Endothelial cell of umbilical vein (primary cell): Measurements from ENCODE around the gene RABGAP1. TPM values are rescaled to one million over a fixed set of nuclear protein-coding genes. Genes with fewer than 3 reads are reported as not detected.

Experiments used
- BruUV-seq: library from RNA; stranded (reverse); fragments of 400-500 nt; replicated peaks from 2 replicates; lab custom pipeline; 2021; lab: Mats Ljungman, UMichigan
- CTCF ChIA-PET: fragments of 300-600, 350-600 bp; sonication (Branson Sonifier 250); formaldehyde crosslinking; loops from one replicate; lab custom pipeline; 2021; ENCODE audit warnings: antibody characterized with exemption, inconsistent platforms; lab: Charles Lee
- POLR2A ChIA-PET: fragments of 300-600, 350-600 bp; sonication (Branson Sonifier 250); formaldehyde crosslinking; loops from one replicate; lab custom pipeline; 2021; ENCODE audit warnings: antibody characterized with exemption, inconsistent platforms; lab: Charles Lee
- DNase-seq: peaks from one replicate; pipeline ENCODE4 v3.0.0-alpha.2; 2011; ENCODE audit warnings: low read depth, low spot score
- FAIRE-seq: peaks from 2 replicates; lab custom pipeline; 2011; peaks lifted over from hg19 to GRCh38; lab: Jason Lieb, UNC
- H2AFZ ChIP-seq: 2 replicates; pipeline ENCODE4 v1.6.0; 2012; ENCODE audit warnings: low read depth, low read length, control low read depth, inconsistent platforms
- H3K27ac ChIP-seq: 2 replicates; pipeline ENCODE4 v1.5.1; 2011; ENCODE audit warnings: low read depth, mild to moderate bottlenecking, control low read depth, low read length, moderate library complexity; ENCODE audit not compliant: insufficient read depth
- H3K27me3 ChIP-seq, 2 experiments: 2 replicates each; pipeline versions ENCODE4 v1.6.0 to v1.6.1; 2011; ENCODE audit warnings: low read length in 2 of 2, mixed read lengths in 1 of 2; ENCODE audit not compliant: control insufficient read depth in 2 of 2, insufficient read depth in 2 of 2
- H3K36me3 ChIP-seq, 2 experiments: 2 replicates in 1 of 2; 3 replicates in 1 of 2; pipeline ENCODE4 v1.5.1; 2011; ENCODE audit warnings: low read length in 2 of 2, mild to moderate bottlenecking in 1 of 2, moderate library complexity in 1 of 2; ENCODE audit not compliant: control insufficient read depth in 2 of 2, insufficient read depth in 2 of 2; ENCODE audit errors: extremely low read depth in 1 of 2
- H3K4me1 ChIP-seq: 3 replicates; pipeline ENCODE4 v1.5.1; 2011; ENCODE audit warnings: mild to moderate bottlenecking, low read length; ENCODE audit not compliant: control insufficient read depth, insufficient read depth; ENCODE audit errors: extremely low read depth
- H3K4me2 ChIP-seq: 2 replicates; pipeline ENCODE4 v1.6.1; 2011; ENCODE audit warnings: low read length, control low read depth, mixed read lengths; ENCODE audit not compliant: insufficient read depth
- H3K4me3 ChIP-seq, 3 experiments: fragments of 200-600 bp in 1 of 3; sonication (generic), shearing (Covaris generic) in 1 of 3; replicated peaks in 1 of 3; 2 replicates each; pipeline ENCODE4 v1.5.1; 2011 to 2016; ENCODE audit warnings: control low read depth in 3 of 3, low read length in 3 of 3, mild to moderate bottlenecking in 2 of 3, inconsistent platforms in 1 of 3, low read depth in 1 of 3, moderate library complexity in 1 of 3; ENCODE audit not compliant: insufficient read depth in 1 of 3
- H3K79me2 ChIP-seq: 2 replicates; pipeline ENCODE4 v1.6.0; 2012; ENCODE audit warnings: low read length, inconsistent platforms; ENCODE audit not compliant: control insufficient read depth, insufficient read depth
- H3K9ac ChIP-seq: replicated peaks from 2 replicates; pipeline ENCODE3; 2011; ENCODE audit warnings: low read length, control low read depth; ENCODE audit not compliant: insufficient read depth; ENCODE audit errors: extremely low read depth
- H3K9me1 ChIP-seq: replicated peaks from 3 replicates; pipeline ENCODE4 v1.6.0; 2011; ENCODE audit warnings: mild to moderate bottlenecking, low read length; ENCODE audit not compliant: control insufficient read depth, insufficient read depth; ENCODE audit errors: extremely low read depth
- H3K9me3 ChIP-seq: replicated peaks from 2 replicates; pipeline ENCODE4 v1.5.1; 2012; ENCODE audit warnings: low read length, inconsistent platforms; ENCODE audit not compliant: control insufficient read depth, insufficient read depth
- H4K20me1 ChIP-seq: replicated peaks from 2 replicates; pipeline ENCODE3; 2011; ENCODE audit warnings: mild to moderate bottlenecking, low read length; ENCODE audit not compliant: control insufficient read depth, insufficient read depth; ENCODE audit errors: extremely low read depth
- CTCF ChIP-seq, 2 donors: IDR thresholded peaks; 1 replicate in 1 of 2; 2 replicates in 1 of 2; pipeline ENCODE4 v1.5.1; 2011; ENCODE audit warnings: low read length in 2 of 2, mild to moderate bottlenecking in 2 of 2, moderate library complexity in 2 of 2, control low read depth in 1 of 2, inconsistent platforms in 1 of 2, low read depth in 1 of 2; ENCODE audit not compliant: insufficient read depth in 1 of 2; ENCODE audit errors: extremely low read depth in 1 of 2
- EZH2 ChIP-seq: IDR thresholded peaks from 2 replicates; pipeline ENCODE4 v1.6.1; 2012; ENCODE audit warnings: borderline replicate concordance, low read depth, mild to moderate bottlenecking, moderate library complexity, low read length, inconsistent platforms; ENCODE audit not compliant: severe bottlenecking
- FOS ChIP-seq: IDR thresholded peaks from 2 replicates; pipeline ENCODE4 v1.6.1; 2011; ENCODE audit warnings: mild to moderate bottlenecking, low read length, moderate library complexity, borderline replicate concordance; ENCODE audit not compliant: insufficient read depth
- GATA2 ChIP-seq: IDR thresholded peaks from 2 replicates; pipeline ENCODE4 v1.7.0; 2011; ENCODE audit warnings: low read depth, mild to moderate bottlenecking, moderate library complexity, mixed read lengths, low read length; ENCODE audit not compliant: insufficient read length, insufficient read depth
- JUN ChIP-seq: IDR thresholded peaks from 2 replicates; pipeline ENCODE4 v1.6.1; 2011; ENCODE audit warnings: borderline replicate concordance, low read depth; ENCODE audit not compliant: insufficient read length, insufficient read depth
- MAX ChIP-seq: IDR thresholded peaks from 2 replicates; pipeline ENCODE4 v1.6.1; 2011; ENCODE audit not compliant: insufficient read depth, insufficient read length
- POLR2AphosphoS5 ChIP-seq: IDR thresholded peaks from 2 replicates; pipeline ENCODE4 v1.6.1; 2012; ENCODE audit warnings: low read depth, mild to moderate bottlenecking, control low read depth, low read length, moderate library complexity; ENCODE audit not compliant: insufficient read depth
- dilution Hi-C: fragments of 300-500 bp; cut with MboI; formaldehyde crosslinking; loops from one replicate; pipeline ENCODE4 v1.15.0; 2019; ENCODE audit warnings: low sequenced_read_pairs; ENCODE audit not compliant: extremely low pct_ligation_motif_present
- intact Hi-C: fragments of 100-400 bp; cut with micrococcal nuclease; formaldehyde crosslinking; loops from one replicate; pipeline ENCODE4 v1.10.0; 2022
- polyA plus RNA-seq, 4 experiments: library from polyadenylated mRNA; depleted of rRNA in 3 of 4; stranded (reverse) in 3 of 4; unstranded in 1 of 4; fragments of >200 nt; gene quantifications; 2 replicates each; pipeline versions ENCODE4 v1.2.1 to v1.2.3, GENCODE V29; 2011 to 2012; ENCODE audit warnings: missing spikeins in 1 of 4
- total RNA-seq: library from RNA; stranded (reverse); gene quantifications from 2 replicates; pipeline ENCODE4 v1.2.3, GENCODE V29; 2021

The RABGAP1 gene
- total and polyA plus RNA-seq, 2 donors (not counting 3 experiments of a cell fraction or from before 2014, with no cell fraction given) = 19.0 to 53.6 TPM

GRCh38 chr9:123131993-123132392 is 191.2 kb downstream of the RABGAP1 start:
- Histone ChIP-seq H3K27ac (no peak overlapping the region), H3K36me3 (peaks cover 0 to 2% of the 10 kb centered on the region in 2 experiments), H3K4me3 (no peak overlapping the region), H3K4me1 (no peaks in the 10 kb centered on the region), H3K27me3 (no peaks in the 10 kb centered on the region), H3K9ac (no peak overlapping the region), H3K9me1 (no peaks in the 10 kb centered on the region), H2AFZ (no peak overlapping the region), H4K20me1 (no peaks in the 10 kb centered on the region), H3K4me2 (no peak overlapping the region), H3K79me2 (no peaks in the 10 kb centered on the region), H3K9me3 (no peaks in the 10 kb centered on the region)
- dilution Hi-C loops (no loop called here), intact Hi-C loops (no loop called here)
- no peak for DNase-seq
- CTCF ChIA-PET = interaction anchor here (0.7 to 1.3 kb wide), 4 partner anchors 14 to 908 kb away, joined by 3 to 4 read pairs (median 3); no protein-coding TSS in a partner anchor
- POLR2A ChIA-PET = no interaction called here
- FAIRE-seq = no peak
- BruUV-seq = no TSS peak
- no peak for TF ChIP-seq CTCF (IDR thresholded peaks at IDR 0.05; ENCODE audit: extremely low read depth in 1 of 2, insufficient read depth in 1 of 2, low read depth in 1 of 2, low read length in 2 of 2)
- no peak for TF ChIP-seq EZH2
- no peak for TF ChIP-seq GATA2
- no peak for TF ChIP-seq MAX
- no peak for TF ChIP-seq FOS
- TF ChIP-seq POLR2AphosphoS5 = no peak
- TF ChIP-seq JUN = no peak
